Measurements from ENCODE around the gene ICE1.
"Not testable (repeated sequence)": the region's sequence is repeated elsewhere in the genome, so short reads cannot be mapped to it uniquely, and the experiment has no call there.

Gene ICE1

DNA sequence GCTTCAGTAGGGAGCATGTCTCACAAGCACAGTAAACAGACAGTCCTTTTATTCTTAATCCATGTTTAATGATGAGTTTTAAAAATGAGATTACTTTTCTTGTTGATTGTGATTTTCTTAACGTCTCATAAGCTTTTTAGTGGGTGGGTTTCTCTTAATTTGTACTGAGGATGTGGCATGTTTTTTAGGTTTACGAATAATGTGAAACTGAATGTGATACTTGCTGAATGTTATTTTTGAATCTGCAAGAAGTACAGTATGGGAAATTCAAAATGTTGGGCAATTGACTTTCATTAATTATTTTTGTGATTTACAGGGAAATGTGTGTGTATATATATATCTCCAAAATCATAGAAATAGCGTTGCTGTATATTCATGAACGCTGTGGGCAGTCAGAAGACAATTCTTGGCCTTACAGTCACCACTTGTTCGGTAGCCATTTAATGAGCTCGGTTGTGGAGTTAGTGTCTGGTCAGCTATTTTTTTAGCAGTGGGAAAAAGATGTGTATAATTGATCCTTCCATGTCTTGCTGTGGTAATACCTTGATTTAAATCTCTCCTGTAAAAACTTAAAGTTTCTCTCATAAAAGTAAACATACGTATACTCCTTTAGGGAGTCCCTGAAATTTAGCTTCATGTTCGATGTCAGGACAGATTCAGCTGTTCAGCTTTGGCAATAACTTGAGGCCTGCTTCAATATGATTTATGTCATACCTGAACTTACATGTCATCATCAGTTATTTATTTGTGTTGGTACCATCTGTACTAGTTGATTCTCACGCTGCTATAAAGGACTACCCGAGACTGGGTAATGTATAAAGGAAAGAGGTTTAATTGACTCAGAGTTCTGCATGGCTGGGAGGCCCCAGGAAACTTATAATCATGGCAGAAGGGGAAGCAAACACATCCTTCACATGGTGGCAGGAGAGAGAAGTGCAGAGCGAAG, 15.0 kb downstream of the ICE1 start:
- no peak for DNase-seq

DNA sequence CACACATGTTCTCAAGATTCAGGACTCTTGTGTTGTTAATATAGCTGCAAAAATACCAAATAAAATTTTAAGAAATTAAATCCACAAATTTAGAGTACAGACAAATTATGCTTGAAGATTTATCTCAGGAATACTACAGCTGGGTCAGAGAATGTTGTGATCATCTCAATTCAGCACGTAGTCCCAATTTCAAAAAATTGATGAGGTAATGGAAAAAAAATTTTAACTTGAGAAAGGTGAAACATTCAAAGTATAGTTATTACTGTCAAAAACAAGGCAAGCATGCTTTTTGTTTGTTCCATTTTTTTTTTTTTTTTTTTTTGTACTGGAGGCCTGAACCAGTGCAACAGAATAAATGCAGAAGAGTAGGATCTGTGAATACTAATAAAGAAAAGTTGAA, 29.4 kb downstream of the ICE1 start:
- DNase-seq: no peak

DNA sequence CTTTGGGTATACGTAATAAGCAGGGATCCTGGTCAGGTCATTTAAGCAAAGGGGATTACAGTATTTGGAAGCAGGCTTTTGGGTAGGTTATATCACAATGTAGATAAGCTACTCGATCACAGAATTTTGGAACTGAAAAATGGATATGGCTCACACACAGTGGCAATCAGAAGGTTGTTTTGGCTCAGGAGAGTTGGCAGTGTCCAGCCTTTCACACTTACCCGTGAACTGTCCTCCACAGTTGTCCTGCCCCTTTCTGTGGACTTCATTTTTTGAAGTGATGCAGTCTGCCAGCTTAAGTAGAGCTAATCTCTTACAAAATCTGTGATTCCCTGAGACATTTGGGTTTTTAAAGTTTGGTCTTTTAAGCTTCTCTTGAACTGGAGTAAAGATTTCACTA, 30.7 kb downstream of the ICE1 start:
- DNase-seq: no peak

DNA sequence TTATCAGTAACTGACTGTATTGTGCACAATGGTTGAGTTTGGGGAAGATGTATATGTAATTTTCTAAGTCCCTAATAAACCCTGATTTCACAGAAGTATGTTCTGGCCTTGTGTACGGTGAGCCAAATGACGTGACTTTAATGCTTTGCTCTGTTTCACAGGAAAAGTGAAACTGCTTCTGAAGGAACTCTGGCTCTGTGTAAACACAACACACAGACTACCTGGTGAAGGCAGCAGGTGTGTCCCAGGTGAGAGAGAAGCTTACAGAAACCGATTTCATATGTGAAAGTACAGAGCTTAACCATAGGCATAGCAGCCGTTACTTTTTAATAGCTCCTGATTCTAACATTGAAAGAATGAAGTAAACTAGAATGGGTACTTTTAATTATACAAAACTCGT, 31.9 kb downstream of the ICE1 start:
- no peak for DNase-seq

DNA sequence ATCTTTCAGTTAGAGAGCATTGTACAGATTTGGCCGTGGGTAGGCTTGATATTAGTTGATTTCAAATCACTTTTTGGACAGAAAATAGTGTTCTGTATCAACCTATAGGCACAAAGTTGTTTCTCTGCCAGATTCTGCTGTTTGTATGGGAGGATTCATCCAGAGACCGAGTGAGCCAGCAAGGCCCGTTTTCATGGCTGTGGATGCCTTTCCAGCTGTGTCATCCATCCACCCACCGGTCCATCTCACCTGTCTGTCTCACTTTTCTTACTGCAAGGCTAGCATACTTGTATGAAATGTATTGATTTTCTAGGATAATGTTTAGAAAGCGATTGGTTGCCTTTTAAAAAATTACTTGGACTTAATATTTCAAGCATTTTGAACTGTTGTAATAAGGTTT, 34.4 kb downstream of the ICE1 start:
- DNase-seq: no peak

DNA sequence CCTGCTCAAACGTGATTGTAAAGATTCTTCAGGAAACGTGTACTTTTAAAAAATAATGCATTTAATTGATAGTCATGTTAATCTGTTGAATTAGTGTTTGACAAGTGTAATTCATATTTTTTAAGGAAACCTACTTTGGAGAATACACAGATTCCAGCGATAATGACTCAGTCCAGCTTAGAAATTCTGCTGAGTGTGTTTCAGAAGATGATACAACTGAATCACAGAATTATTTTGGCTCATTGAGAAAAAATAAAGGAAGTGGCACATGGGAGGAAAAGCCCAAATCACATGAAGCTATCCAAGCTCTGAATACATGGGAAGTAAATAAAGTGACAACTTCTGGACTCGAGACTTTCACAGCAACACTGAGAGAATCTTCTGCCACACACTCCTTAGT, 37.8 kb downstream of the ICE1 start:
- DNase-seq: no peak

DNA sequence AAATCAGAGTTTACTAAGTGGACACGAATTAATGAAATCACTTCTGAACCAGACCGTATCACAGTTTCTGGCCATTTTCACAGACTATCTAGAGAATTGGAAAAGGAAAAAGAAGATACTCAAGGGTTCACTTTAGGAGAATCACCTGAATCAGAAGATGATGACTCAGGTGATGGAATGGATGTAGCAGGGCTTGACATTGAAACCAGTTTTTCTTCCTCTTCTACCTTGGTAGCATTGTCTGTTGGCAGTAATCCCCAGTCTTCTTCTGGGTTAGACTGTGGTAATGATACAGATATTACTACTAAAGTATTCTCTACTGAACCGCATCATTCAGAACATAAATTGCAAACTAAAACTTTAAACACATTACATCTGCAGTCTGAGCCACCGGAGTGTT, 38.5 kb downstream of the ICE1 start:
- DNase-seq: no peak

DNA sequence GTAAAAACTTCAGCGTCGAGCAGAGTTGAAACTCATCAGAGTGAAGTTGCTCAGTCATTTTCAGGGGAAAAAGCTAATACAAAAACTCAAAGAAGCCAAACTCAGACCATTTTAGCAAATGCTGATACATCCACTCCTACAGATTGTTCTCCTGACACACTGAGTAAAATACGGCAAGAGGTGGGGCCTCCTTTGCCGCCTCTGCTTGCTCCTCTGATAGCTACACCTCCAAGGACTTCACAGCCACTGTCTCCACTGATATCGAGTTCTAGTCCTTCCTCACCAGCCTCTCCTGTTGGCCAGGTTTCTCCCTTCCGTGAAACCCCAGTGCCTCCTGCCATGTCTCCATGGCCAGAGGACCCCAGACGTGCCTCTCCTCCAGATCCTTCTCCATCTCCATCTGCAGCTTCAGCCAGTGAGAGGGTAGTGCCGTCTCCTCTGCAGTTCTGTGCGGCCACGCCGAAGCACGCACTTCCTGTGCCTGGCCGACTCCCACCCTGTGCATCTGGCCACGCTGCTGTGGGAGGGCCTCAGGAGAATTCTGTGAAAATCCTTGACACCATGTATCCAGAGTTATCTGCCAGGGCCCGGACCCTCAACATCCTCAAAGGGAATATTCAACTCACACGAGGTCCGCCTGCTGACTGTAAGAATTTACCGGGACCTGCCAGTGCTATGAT, 41.7 kb downstream of the ICE1 start:
- no peak for DNase-seq

DNA sequence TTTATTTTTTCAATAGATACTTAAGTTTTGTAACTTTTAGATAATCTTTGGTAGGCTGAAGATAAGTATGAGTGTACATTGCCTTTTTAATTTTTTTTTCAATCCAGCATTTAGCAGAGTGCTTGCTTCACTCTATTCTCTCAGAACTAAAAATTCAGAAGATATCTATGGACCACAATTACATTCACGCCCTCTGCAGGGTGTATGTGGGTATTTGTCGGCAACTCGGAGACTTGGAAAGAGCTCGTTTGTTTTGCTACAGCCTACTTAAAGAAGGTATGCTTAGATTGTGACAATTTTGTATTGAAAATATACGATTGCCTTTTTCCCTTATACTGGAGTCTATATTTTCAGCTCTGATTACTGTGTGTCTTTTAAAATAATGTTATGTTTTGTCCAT, 43.8 kb downstream of the ICE1 start:
- DNase-seq: no peak

DNA sequence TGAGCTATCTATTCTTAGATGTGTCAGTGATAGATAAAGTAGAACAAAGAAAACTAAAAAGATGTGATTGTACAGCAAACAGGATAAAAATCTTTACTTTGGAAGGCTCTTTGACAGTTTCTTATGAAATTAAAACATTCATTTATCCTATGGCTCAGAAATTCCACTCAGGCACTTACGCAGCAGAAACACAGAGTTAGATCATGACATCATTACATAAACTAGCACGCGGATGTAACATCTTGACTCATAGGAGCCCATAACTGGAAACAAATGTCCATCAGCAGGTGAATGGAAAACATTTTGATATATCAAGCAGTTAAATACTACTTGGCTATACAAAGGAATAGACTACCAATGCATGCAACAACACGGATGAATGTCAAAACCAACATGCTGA, 45.3 kb downstream of the ICE1 start:
- no peak for DNase-seq

DNA sequence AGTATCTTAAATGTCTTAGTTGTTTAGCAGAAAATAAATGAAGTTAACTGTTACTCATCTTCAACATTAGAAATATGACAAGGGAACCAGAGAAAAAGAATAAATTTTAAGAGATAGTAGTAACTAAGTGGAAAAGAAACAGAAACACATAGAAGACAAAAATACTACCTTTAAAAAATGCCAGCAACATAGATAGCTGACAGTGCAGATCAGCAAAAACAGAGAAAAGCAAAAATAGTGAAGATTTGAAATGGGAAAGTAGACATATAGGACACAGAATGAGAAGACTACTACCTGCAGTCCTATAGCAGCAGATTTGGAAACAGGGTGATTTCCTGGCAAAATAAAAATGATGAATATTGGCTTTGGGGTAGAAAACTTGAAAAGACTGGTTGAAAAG, 48.5 kb downstream of the ICE1 start:
- DNase-seq: no peak

DNA sequence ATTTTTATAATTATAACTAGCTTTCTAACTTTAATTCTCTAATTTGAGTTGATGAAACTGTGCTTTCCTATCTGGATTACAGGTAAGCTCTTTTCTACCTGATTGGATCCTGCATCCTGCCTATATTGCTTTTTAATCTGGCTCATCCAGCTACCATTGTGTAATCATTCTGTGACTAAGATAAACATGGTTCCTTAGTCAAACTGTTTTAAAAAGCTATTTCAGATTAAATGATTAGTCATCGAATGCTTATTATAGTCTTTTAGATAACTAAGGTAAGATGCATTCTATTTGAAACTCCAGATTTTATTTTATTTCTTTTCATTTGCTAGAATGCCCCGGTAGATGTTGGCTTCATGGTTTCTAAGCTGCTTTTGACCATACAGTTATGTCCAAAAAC, 50.7 kb downstream of the ICE1 start:
- DNase-seq: no peak

DNA sequence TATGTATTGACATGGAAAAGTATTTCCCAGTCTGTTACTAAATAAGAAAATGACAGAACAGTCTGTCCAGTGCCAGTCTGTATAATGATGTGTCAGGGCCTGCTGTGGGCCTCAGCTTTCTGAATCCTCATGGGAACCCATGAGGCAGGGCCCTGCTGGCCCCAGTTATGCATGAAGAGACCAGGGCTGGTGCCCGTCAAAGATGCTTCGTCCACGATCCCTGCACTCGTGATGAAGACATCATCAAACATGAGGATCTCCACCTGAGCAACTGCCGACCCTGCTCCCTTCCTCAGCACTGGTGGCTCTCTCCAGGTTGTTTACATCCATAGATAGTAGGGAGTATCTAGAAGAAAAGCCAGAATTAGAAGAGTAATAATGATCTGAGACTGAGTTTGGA, 52.5 kb downstream of the ICE1 start:
- no peak for DNase-seq

DNA sequence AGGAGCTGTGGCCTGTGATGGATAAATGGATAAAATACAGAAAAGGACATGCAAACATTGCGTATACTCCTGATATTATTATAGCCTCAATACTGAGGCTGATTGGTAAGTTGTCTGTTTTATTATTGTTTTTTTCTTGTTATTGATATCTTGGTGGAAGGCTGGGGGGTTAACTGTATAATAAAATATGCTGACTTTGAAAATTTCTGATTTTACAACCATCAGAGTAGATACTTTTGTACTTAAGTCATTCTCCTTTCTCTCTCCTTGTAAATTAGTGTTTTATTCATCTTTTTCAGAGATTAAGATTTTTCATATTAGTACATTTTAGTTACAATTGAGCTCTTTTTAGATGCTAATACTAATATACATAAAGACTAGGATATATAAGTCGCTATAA, 53.5 kb downstream of the ICE1 start:
- DNase-seq: no peak

DNA sequence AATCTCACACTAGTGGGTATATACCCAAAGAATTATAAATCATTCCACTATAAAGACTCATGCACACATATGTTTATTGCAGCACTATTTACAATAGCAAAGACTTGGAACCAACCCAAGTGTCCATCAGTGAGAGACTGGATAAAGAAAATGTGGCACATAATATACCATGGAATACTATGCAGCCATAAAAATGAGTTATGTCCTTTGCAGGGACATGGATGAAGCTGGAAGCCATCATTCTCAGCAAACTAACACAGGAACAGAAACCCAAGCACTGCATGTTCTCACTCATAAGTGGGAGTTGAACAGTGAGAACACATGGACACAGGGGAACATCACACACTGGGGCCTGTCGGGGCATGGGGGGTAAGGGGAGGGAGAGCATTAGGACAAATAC, 57.1 kb downstream of the ICE1 start:
- not testable (repeated sequence) for DNase-seq

DNA sequence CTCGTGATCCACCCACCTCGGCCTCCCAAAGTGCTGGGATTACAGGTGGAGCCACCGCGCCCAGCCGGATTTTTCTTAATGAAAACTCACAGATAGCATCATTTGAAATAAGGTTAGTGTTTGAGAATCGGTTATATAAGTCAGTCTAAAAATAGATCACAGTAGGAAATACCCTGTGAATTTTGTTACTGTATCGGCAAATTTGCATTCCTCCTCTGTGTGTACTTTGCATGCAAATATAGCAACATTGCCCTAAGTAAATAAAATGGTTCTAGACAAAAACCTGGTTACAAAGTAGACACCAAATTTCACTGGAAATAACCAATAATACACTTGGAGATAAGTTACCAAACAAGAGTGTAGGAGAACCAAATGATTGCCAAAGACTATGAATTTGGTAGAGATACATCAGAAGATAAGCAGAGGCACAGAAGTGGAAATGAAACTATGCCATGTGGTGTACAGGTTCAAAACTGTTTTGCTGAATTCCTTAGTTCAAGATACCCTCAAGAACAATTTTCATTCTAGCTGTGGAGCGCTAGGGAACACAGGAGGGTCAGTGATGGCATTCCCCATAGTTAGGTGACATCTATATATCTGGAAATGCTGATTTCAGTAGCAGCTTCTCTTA, 58.1 kb downstream of the ICE1 start:
- no peak for DNase-seq

DNA sequence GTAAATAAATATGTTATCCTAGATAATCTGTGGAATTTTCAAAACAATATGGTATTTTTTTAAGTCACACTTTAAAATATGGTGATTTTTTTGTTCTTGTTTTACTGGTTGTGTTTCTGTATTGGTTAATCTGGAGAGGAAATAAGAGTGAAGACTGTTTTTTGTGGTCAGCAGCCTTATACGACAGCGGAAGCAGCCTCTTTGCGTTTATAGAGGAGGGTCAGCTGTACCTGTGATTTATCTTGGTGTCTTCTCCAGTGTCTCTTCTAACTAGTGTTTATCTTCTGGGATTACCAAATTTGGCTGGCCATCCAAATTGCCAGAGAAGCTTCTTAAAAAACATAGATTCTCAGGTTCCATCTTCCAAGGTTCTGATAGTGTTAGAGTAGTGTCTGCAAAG, 58.7 kb downstream of the ICE1 start:
- DNase-seq: peak in 1 of 2 donors; percentile 44

DNA sequence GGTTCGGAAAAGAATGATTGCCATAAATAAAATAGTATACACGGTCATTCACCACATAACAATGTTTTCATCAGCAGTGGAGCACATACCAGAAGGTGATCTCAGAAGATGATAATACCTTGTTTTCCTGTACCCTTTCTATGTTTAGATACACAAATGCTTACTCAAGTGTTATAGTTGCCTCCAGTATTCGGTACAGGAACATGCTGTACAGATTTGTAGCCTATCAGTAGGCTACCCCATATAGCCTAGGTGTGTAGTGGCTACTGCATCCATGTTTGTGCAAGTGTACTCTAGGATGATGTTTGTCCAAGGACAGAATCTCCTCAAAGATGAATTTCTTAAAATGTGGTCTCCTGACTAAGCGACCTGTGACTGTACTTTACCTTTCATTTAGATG, 59.2 kb downstream of the ICE1 start:
- no peak for DNase-seq

DNA sequence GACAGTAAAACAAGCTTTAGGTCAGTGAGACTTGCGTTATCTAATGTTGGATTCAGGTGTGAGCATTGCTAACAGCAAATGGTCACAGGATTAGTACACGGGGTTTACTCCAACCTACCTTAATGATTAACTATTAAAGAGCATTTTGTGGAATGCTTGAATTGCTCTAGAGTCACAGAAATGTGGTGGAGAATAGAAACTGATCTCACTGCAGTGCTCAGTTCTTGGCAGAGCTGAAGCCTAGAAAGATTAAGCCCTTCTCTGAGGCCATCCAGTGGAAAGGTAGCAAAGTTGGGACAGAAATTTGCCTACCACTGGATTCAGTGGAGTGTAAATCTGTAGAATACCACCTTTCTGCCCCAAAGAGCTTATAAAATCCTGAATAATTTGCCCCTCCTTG, 60.9 kb downstream of the ICE1 start:
- DNase-seq: no peak

DNA sequence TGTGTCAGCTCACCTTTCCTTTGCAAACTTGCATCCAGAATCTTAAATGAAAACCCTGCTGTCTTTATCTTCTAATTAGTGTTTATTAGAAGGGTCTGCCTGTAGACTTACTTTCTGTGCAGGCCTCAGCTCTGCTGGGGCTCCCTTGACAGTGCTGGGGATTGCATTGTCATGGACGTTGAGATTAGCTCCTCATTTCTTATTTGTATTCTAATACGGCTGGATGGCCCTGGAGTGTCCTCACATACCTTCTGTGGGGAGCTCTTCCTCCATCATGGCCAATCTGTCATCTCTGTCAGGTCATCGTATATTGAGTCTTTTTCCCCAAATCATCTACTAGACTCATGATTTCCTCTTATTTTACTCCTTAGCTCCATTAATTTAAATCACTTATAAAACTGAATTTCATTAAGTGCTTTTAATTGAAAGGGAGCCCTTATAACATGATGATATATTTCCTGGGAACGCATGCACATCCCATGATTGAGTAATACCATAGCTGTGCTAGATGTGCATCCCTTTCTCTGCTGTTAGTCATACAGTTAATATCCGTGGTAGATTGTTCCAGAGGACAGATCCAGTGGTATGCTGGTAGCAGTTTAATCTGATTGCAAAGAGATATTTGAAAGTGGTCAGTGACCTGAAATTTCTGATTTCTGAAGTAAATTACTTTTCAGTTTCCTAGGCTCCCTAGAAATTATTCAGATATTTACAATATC, 61.6 kb downstream of the ICE1 start:
- DNase-seq: no peak

DNA sequence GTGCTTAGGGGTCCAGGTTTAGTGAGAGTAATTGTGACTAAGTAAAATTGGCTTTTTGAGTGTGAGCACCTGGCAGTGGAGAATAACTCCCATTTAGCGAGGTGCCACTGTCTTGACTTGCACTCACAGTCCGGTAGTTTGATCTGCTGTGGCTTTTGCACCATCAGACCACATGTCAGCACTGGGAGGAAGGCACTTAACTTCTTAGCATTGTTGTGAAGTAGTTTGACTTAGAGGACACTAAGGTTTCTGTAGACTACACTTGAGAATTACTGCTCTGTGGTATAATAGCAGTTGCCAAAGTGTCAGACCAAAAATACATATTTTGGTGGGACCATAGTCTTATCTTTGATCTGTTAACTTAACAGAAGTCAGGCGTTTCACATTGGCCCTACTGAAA, 63.6 kb downstream of the ICE1 start:
- DNase-seq: no peak

DNA sequence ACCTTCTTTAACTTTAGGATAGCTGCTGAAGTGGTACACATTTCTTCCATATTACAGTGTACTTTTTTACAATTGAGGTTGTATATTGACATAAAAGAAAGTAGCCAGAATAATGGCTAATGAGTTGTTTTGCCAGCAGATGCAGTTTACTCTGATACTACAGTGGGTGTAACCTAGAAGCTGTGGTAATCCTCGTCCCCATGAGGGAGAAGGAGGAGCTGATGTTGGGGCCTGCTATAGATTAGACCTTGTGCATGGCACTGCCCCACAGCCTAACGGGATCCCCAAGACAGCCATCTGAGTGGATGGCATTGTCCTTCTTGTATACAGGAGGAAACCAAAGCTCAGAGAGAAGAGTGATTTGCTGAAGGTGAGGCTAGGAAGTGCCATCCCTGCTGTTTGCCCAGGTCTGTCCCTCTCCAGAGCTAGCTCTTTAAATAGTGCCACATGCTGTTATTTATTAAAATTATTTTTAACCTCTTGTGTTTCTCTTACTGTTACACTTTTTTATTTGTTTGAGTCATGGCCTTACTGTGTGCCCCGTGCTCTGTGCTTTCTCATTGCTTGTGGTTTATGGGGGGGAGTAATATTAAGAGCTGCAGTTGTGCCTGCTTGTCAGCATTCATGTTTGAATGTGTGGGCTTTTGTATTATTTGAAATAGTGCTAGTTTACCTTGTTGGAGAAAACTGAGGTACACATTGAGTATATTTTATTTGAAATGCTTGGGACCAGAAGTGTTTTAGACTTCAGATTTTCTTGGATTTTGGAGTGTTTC, 65.3 kb downstream of the ICE1 start:
- no peak for DNase-seq

All from CD4-positive, alpha-beta T cell treated with Interferon alpha-2 for 1 hour (primary cell).